ENCODE results near the gene SH2D1B. TPM values are rescaled to one million over a fixed set of nuclear protein-coding genes. Genes with fewer than 3 reads are reported as not detected.
A peak's percentile ranks its signal among the peaks of the same experiment; 100 is the strongest.

The SH2D1B gene
- polyA plus RNA-seq, 1 donor: 0.13 TPM

GRCh38 chr1:162381941-162382750, 29.8 kb downstream of the SH2D1B start:
- no peak for DNase-seq

GRCh38 chr1:162381383-162381782, 30.6 kb downstream of the SH2D1B start, which contains the start of gene C1orf226:
C1orf226 (plus strand) TSS chr1:162381728; CDS start chr1:162381902, 174 bp downstream.
- DNase-seq: peak; percentile 26

- no peak for DNase-seq
These were observed 31.7 kb downstream of the SH2D1B start for GRCh38 chr1:162380061-162380846.

GRCh38 chr1:162376691-162377090, 35.2 kb downstream of the SH2D1B start, which contains the start of gene SPATA46:
SPATA46 (minus strand) TSS chr1:162376854; CDS start chr1:162376790, 64 bp downstream.
- DNase-seq: no peak

- DNase-seq: no peak
These were observed 36.5 kb downstream of the SH2D1B start for GRCh38 chr1:162375463-162375862.

- no peak for DNase-seq
These were observed 37.5 kb downstream of the SH2D1B start for GRCh38 chr1:162374406-162374805.

GRCh38 chr1:162373541-162374260, 38.2 kb downstream of the SH2D1B start:
- no peak for DNase-seq

- DNase-seq: no peak
These were observed 38.9 kb downstream of the SH2D1B start for GRCh38 chr1:162373072-162373427.

- no peak for DNase-seq
These were observed 39.5 kb downstream of the SH2D1B start for GRCh38 chr1:162372159-162373071.

- no peak for DNase-seq
These were observed 40.3 kb downstream of the SH2D1B start for GRCh38 chr1:162371611-162372010.

- DNase-seq: no peak
These were observed 41.2 kb downstream of the SH2D1B start for GRCh38 chr1:162370721-162371120.

- DNase-seq: no peak
These were observed 41.8 kb downstream of the SH2D1B start for GRCh38 chr1:162370161-162370560.

GRCh38 chr1:162369571-162369970, 42.4 kb downstream of the SH2D1B start:
- DNase-seq: no peak

GRCh38 chr1:162368451-162368850, 43.5 kb downstream of the SH2D1B start:
- DNase-seq: no peak

GRCh38 chr1:162367772-162368171, 44.2 kb downstream of the SH2D1B start:
- no peak for DNase-seq

- DNase-seq: no peak
These were observed 44.9 kb downstream of the SH2D1B start for GRCh38 chr1:162367073-162367472.

GRCh38 chr1:162366671-162367070, 45.3 kb downstream of the SH2D1B start:
- no peak for DNase-seq

GRCh38 chr1:162366149-162366548, 45.8 kb downstream of the SH2D1B start:
- no peak for DNase-seq

- no peak for DNase-seq
These were observed 46.5 kb downstream of the SH2D1B start for GRCh38 chr1:162365284-162366020.

GRCh38 chr1:162364498-162364897, 47.4 kb downstream of the SH2D1B start:
- no peak for DNase-seq

GRCh38 chr1:162363823-162364222, 48.1 kb downstream of the SH2D1B start:
- DNase-seq: no peak
